HG03457 (cell line): Measurements from ENCODE around the gene LEFTY1.

Source experiments
- ATAC-seq: cut with Tn5 transposase; IDR thresholded peaks from one replicate; pipeline ENCODE4 v1.9.1; 2021; ENCODE audit warnings: moderate number of reproducible peaks; ENCODE audit not compliant: unreplicated experiment

Gene LEFTY1

GRCh38 chr1:225917101-225917500, 28.2 kb upstream of the LEFTY1 start:
- ATAC-seq = no peak

GRCh38 chr1:225915538-225915991, 26.6 kb upstream of the LEFTY1 start:
- ATAC-seq = no peak

GRCh38 chr1:225914947-225915346, 26.0 kb upstream of the LEFTY1 start:
- no peak for ATAC-seq

GRCh38 chr1:225914391-225914790, 25.4 kb upstream of the LEFTY1 start:
- no peak for ATAC-seq

- ATAC-seq = no peak
These were observed 22.5 kb upstream of the LEFTY1 start for GRCh38 chr1:225911191-225912130.

GRCh38 chr1:225909477-225909876, 20.5 kb upstream of the LEFTY1 start:
- ATAC-seq = no peak

- ATAC-seq = no peak
These were observed 19.8 kb upstream of the LEFTY1 start for GRCh38 chr1:225908773-225909172.

GRCh38 chr1:225908013-225908640, 19.2 kb upstream of the LEFTY1 start:
- ATAC-seq = no peak

GRCh38 chr1:225907341-225907740, 18.4 kb upstream of the LEFTY1 start:
- ATAC-seq = no peak

- no peak for ATAC-seq
These were observed 17.5 kb upstream of the LEFTY1 start for GRCh38 chr1:225906467-225906866.

- no peak for ATAC-seq
These were observed 14.7 kb upstream of the LEFTY1 start for GRCh38 chr1:225903623-225904022.

- ATAC-seq = no peak
These were observed 10.3 kb upstream of the LEFTY1 start for GRCh38 chr1:225899044-225899925.

- no peak for ATAC-seq
These were observed 8.9 kb upstream of the LEFTY1 start for GRCh38 chr1:225897595-225898514.

GRCh38 chr1:225896937-225897549, 8.1 kb upstream of the LEFTY1 start:
- ATAC-seq = peak; percentile 100

GRCh38 chr1:225896494-225896893, 7.5 kb upstream of the LEFTY1 start:
- no peak for ATAC-seq

GRCh38 chr1:225892307-225892706, 3.4 kb upstream of the LEFTY1 start:
- ATAC-seq = no peak

- ATAC-seq = no peak
These were observed 2.5 kb upstream of the LEFTY1 start for GRCh38 chr1:225891229-225891972.

- no peak for ATAC-seq
These were observed 1.6 kb upstream of the LEFTY1 start for GRCh38 chr1:225890346-225891228.
